Nephron progenitor cell (in vitro differentiated cells): Measurements from ENCODE around the gene GINS2.

Experiments
- DNase-seq: peaks from one replicate; pipeline ENCODE4 v3.0.0; 2021
- H3K27ac Mint-ChIP-seq: 2 replicates; pipeline ENCODE4 v1.8.0; 2021; ENCODE audit warnings: mild to moderate bottlenecking, moderate library complexity, mixed read lengths
- H3K27me3 Mint-ChIP-seq: 2 replicates; pipeline ENCODE4 v1.8.0; 2021; ENCODE audit warnings: mild to moderate bottlenecking, low read depth, mixed read lengths; ENCODE audit not compliant: poor library complexity
- H3K36me3 Mint-ChIP-seq: 2 replicates; pipeline ENCODE4 v1.8.0; 2021; ENCODE audit warnings: low read depth, mixed read lengths
- H3K4me1 Mint-ChIP-seq: 2 replicates; pipeline ENCODE4 v1.8.0; 2021; ENCODE audit warnings: mixed read lengths
- H3K4me3 Mint-ChIP-seq: 2 replicates; pipeline ENCODE4 v1.8.0; 2021; ENCODE audit warnings: mild to moderate bottlenecking, moderate library complexity, mixed read lengths
- H3K9me3 Mint-ChIP-seq: 2 replicates; pipeline ENCODE4 v1.8.0; 2021; ENCODE audit warnings: mild to moderate bottlenecking, moderate library complexity, mixed read lengths
- CTCF ChIP-seq: fragments of 200-600 bp; sonication (generic); IDR thresholded peaks from 2 replicates; pipeline ENCODE4 v1.5.0; 2021; ENCODE audit warnings: antibody characterized with exemption

Gene GINS2

GRCh38 chr16:85708338-85708737 is 19.6 kb upstream of the GINS2 start:
- H3K4me3 Mint-ChIP-seq = no peak overlapping the region
- peaks cover 24% of the 10 kb centered on the region for H3K27me3 Mint-ChIP-seq
- no peak for TF ChIP-seq CTCF
- DNase-seq = no peak
- peaks cover 39% of the 10 kb centered on the region for H3K4me1 Mint-ChIP-seq
- peaks cover 8% of the 10 kb centered on the region for H3K9me3 Mint-ChIP-seq
- no peak overlapping the region for H3K27ac Mint-ChIP-seq
- H3K36me3 Mint-ChIP-seq = peaks cover 4% of the 10 kb centered on the region

- peaks cover 4% of the 10 kb centered on the region for H3K36me3 Mint-ChIP-seq
- no peak for DNase-seq
- peaks cover 24% of the 10 kb centered on the region for H3K27me3 Mint-ChIP-seq
- no peak for TF ChIP-seq CTCF
- H3K4me1 Mint-ChIP-seq = peaks cover 32% of the 10 kb centered on the region
- H3K9me3 Mint-ChIP-seq = peaks cover 6% of the 10 kb centered on the region
- H3K4me3 Mint-ChIP-seq = no peak overlapping the region
- no peak overlapping the region for H3K27ac Mint-ChIP-seq
These were observed 18.9 kb upstream of the GINS2 start for GRCh38 chr16:85707528-85708095.

- Mint-ChIP-seq H3K9me3 (no peaks in the 10 kb centered on the region), H3K4me1 (peaks cover 25% of the 10 kb centered on the region), H3K4me3 (no peak overlapping the region), H3K27ac (no peak overlapping the region), H3K27me3 (peaks cover 31% of the 10 kb centered on the region), H3K36me3 (peaks cover 4% of the 10 kb centered on the region)
- TF ChIP-seq CTCF = no peak
- DNase-seq = no peak
These were observed 17.8 kb upstream of the GINS2 start for GRCh38 chr16:85706449-85707034.

GRCh38 chr16:85704900-85705846 is 16.4 kb upstream of the GINS2 start:
- Mint-ChIP-seq H3K27me3 (peaks cover 28% of the 10 kb centered on the region), H3K4me1 (peaks cover 17% of the 10 kb centered on the region), H3K36me3 (peaks cover 4% of the 10 kb centered on the region), H3K27ac (no peak overlapping the region), H3K9me3 (no peaks in the 10 kb centered on the region), H3K4me3 (no peak overlapping the region)
- DNase-seq = no peak
- no peak for TF ChIP-seq CTCF

- H3K36me3 Mint-ChIP-seq = peaks cover 4% of the 10 kb centered on the region
- no peaks in the 10 kb centered on the region for H3K9me3 Mint-ChIP-seq
- no peak for TF ChIP-seq CTCF
- no peak for DNase-seq
- H3K4me3 Mint-ChIP-seq = no peak overlapping the region
- peaks cover 34% of the 10 kb centered on the region for H3K27me3 Mint-ChIP-seq
- H3K27ac Mint-ChIP-seq = no peak overlapping the region
- peaks cover 8% of the 10 kb centered on the region for H3K4me1 Mint-ChIP-seq
These were observed 15.3 kb upstream of the GINS2 start for GRCh38 chr16:85704011-85704410.
